Heart left ventricle (tissue), 16 donors: ENCODE data around the gene P2RX7. TPM values are rescaled to one million over a fixed set of nuclear protein-coding genes. Genes with fewer than 3 reads are reported as not detected.

ENCODE experiments used
- ATAC-seq, 4 donors: fragments of 200-7000 bp; cut with Tn5 transposase; one replicate each; pipeline ENCODE4 v1.9.1; 2020 to 2022; ENCODE audit warnings: moderate library complexity in 4 of 4, mild to moderate bottlenecking in 3 of 4, moderate number of reproducible peaks in 1 of 4
- DNase-seq, 5 donors: peaks; one replicate each; pipeline ENCODE4 v3.0.0-alpha.2; 2020
- H3K27ac ChIP-seq, 12 donors: fragments of 200-600 bp; sonication (generic) in 4 of 12; one replicate each; pipeline versions ENCODE4 v1.5.0 to v1.8.0; 2016 to 2022; ENCODE audit warnings: mild to moderate bottlenecking in 2 of 12
- H3K27me3 ChIP-seq, 9 donors: fragments of 200-600 bp; sonication (generic) in 2 of 9; one replicate each; pipeline versions ENCODE4 v1.5.1 to v1.8.0; 2016 to 2022; ENCODE audit warnings: mild to moderate bottlenecking in 3 of 9
- H3K36me3 ChIP-seq, 9 donors: fragments of 200-600 bp; sonication (generic) in 2 of 9; one replicate each; pipeline versions ENCODE4 v1.5.0 to v1.8.0; 2018 to 2022; ENCODE audit warnings: mild to moderate bottlenecking in 2 of 9
- H3K4me1 ChIP-seq, 12 donors: fragments of 200-600 bp; sonication (generic) in 4 of 12; one replicate each; pipeline versions ENCODE4 v1.5.0 to v1.8.0; 2016 to 2022; ENCODE audit warnings: mild to moderate bottlenecking in 3 of 12
- H3K4me3 ChIP-seq, 12 donors: fragments of 200-600 bp; sonication (generic) in 4 of 12; one replicate each; pipeline versions ENCODE4 v1.5.0 to v1.8.0; 2017 to 2022; ENCODE audit warnings: mild to moderate bottlenecking in 9 of 12, moderate library complexity in 4 of 12
- H3K9me3 ChIP-seq, 12 donors: fragments of 200-600 bp; sonication (generic) in 4 of 12; one replicate each; pipeline versions ENCODE4 v1.5.0 to v1.8.0; 2016 to 2022; ENCODE audit warnings: mild to moderate bottlenecking in 1 of 12
- CTCF ChIP-seq, 12 donors: fragments of 200-600 bp; sonication (generic) in 4 of 12; IDR thresholded peaks; one replicate each; pipeline versions ENCODE4 v1.5.0 to v1.8.0; 2018 to 2022; ENCODE audit warnings: antibody characterized with exemption in 12 of 12, mild to moderate bottlenecking in 5 of 12
- POLR2A ChIP-seq, 2 donors: fragments of 450-650 bp; IDR thresholded peaks; one replicate each; pipeline ENCODE4 v1.6.1; 2017; ENCODE audit warnings: antibody characterized with exemption in 2 of 2, mild to moderate bottlenecking in 2 of 2, moderate library complexity in 2 of 2
- WGBS, 4 donors: extraction: QIAGEN DNeasy Blood & Tissue Kit in 2 of 4; methylation state at CpG; one replicate each; pipeline versions ENCODE4 v1.1.5 to v1.1.7; 2013 to 2018; 5-methylcytosine and 5-hydroxymethylcytosine counted together
- intact Hi-C, 10 donors: fragments of 100-400 bp; cut with DNase I; formaldehyde crosslinking; loops; one replicate each; pipeline versions ENCODE4 v1.11.1 to v1.14.2; 2022
- polyA plus RNA-seq, 2 donors: library from polyadenylated mRNA; stranded (reverse); fragments of 200-250 nt; gene quantifications; one replicate each; pipeline ENCODE4 v1.2.3, GENCODE V29; 2013
- total RNA-seq, 9 donors: library from RNA; depleted of rRNA in 2 of 9; stranded (reverse); fragments of >200 nt in 2 of 9; fragmentation: NEBNext Ultra II Directional in 3 of 9; extraction: Animal tissue kit (Norgen Biotek cat#: 25700) in 3 of 9; gene quantifications; one replicate each; pipeline versions ENCODE4 v1.1.0 to v1.2.4, GENCODE V29; 2016 to 2023
- donor health status: ischemic (EF 13 %, LVEDD 7.1; RV severe dilation, severe dysfunction).
- donor health status: healthy with polysubstance abuse.
- donor health status: DM: no; HTN: yes; CAD: no.
- donor health status: DM: no; HTN: no; CAD: no.
- donor health status: ischemic (EF 25% LVEDD 6.9; RV normal size, moderate dysfunction).
- donor health status: ischemic (EF 25% LVEDD 5.7; RV mildly dilated, moderate dysfunction).
- donor health status: healthy.
- donor health status: DM: yes; HTN: yes; CAD: no.
- donor health status: ischemic (EF 35%, LVEDD 5.7; RV mildly dilated, moderate dysfunction).
- donor health status: nonischemic (EF 11% LVEDD 7.7; RV severe dilation, severe dysfunction).
- donor health status: DM: yes; HTN: yes; CAD: no.
- donor health status: PGD.
- donor health status: ischemic (EF 29% LVEDD 5.4; RV normal size, mild dysfunction).
- donor health status: nonischemic (EF 23%, LVEDD 6.1; RV moderate dilation, normal function).

Gene P2RX7
- total and polyA plus RNA-seq, 11 donors = 0.39 to 12.0 (median 1.8) TPM

- Histone ChIP-seq H3K4me3 (no peak overlapping the region), H3K9me3 (no peaks in the 10 kb centered on the region), H3K27ac (peak overlapping the region in 3 of 12 donors; percentile 52 to 64 (median 60)), H3K36me3 (no peaks in the 10 kb centered on the region), H3K27me3 (no peaks in the 10 kb centered on the region), H3K4me1 (peaks cover 0 to 34% (median 21%) of the 10 kb centered on the region in 12 donors)
- ATAC-seq (no peak), DNase-seq (no peak)
- intact Hi-C loops = loop anchor here in 2 of 10 donors (10.0 kb wide), 2 partner anchors 77 to 87 kb away; partner anchors contain the start of gene P2RX4 (in 1 of the 2)
- 47 to 66% (median 55%) methylated on average over 3 of the region's 3 CpGs for WGBS, 4 donors
- TF ChIP-seq CTCF (IDR thresholded peaks at IDR 0.05) = no peak
- no peak for TF ChIP-seq POLR2A (IDR thresholded peaks at IDR 0.05)
Measured at GRCh38 chr12:121127501-121127900, 5.2 kb upstream of the P2RX7 start.

- H3K9me3 ChIP-seq = no peaks in the 10 kb centered on the region
- H3K36me3 ChIP-seq = no peaks in the 10 kb centered on the region
- H3K4me3 ChIP-seq = peak overlapping the region in 9 of 12 donors; percentile 1 to 48 (median 20)
- TF ChIP-seq CTCF (IDR thresholded peaks at IDR 0.05) (no peak), POLR2A (IDR thresholded peaks at IDR 0.05) (no peak)
- no peaks in the 10 kb centered on the region for H3K27me3 ChIP-seq
- DNase-seq = peak; percentile 84 to 91 (median 85)
- intact Hi-C loops = loop anchor here in 2 of 10 donors (10.0 kb wide), 2 partner anchors 76 to 86 kb away; partner anchors contain the start of gene P2RX4 (in 1 of the 2)
- peak overlapping the region; percentile 2 to 96 (median 62) for H3K27ac ChIP-seq
- peaks cover 0 to 49% (median 26%) of the 10 kb centered on the region in 12 donors for H3K4me1 ChIP-seq
- peak; percentile 59 to 88 (median 82) for ATAC-seq
- 12 to 14% (median 13%) methylated on average over 11 of the region's 11 CpGs for whole genome bisulfite sequencing, 4 donors
Measured at GRCh38 chr12:121128908-121129810, 3.5 kb upstream of the P2RX7 start.

- intact Hi-C loops = loop anchor here in 3 of 10 donors (10.0 kb wide), 2 partner anchors 75 to 85 kb away; partner anchors contain the start of gene P2RX4 (in 1 of the 3)
Measured at GRCh38 chr12:121129811-121130147, 2.9 kb upstream of the P2RX7 start.

More at GRCh38 chr12:121129811-121130147, 2.9 kb upstream of the P2RX7 start:
- Histone ChIP-seq H3K27ac (peak overlapping the region in 10 of 12 donors; percentile 2 to 96 (median 62)), H3K36me3 (no peaks in the 10 kb centered on the region), H3K9me3 (no peaks in the 10 kb centered on the region), H3K4me3 (peak overlapping the region in 2 of 12 donors; percentile 23 to 35), H3K4me1 (peaks cover 0 to 51% (median 26%) of the 10 kb centered on the region in 12 donors), H3K27me3 (no peaks in the 10 kb centered on the region)
- no peak for TF ChIP-seq CTCF (IDR thresholded peaks at IDR 0.05)
- TF ChIP-seq POLR2A (IDR thresholded peaks at IDR 0.05) = no peak
- DNase-seq (no peak), ATAC-seq (no peak)
- WGBS, 4 donors = 90 to 94% (median 94%) methylated on average over 4 of the region's 4 CpGs
